GM18502 (cell line): ENCODE data around the gene SPATA25.

ENCODE experiments used
- ATAC-seq: cut with Tn5 transposase; IDR thresholded peaks from one replicate; pipeline ENCODE4 v1.9.1; 2021; ENCODE audit warnings: mild to moderate bottlenecking; ENCODE audit not compliant: unreplicated experiment, poor library complexity

SPATA25 gene

DNA sequence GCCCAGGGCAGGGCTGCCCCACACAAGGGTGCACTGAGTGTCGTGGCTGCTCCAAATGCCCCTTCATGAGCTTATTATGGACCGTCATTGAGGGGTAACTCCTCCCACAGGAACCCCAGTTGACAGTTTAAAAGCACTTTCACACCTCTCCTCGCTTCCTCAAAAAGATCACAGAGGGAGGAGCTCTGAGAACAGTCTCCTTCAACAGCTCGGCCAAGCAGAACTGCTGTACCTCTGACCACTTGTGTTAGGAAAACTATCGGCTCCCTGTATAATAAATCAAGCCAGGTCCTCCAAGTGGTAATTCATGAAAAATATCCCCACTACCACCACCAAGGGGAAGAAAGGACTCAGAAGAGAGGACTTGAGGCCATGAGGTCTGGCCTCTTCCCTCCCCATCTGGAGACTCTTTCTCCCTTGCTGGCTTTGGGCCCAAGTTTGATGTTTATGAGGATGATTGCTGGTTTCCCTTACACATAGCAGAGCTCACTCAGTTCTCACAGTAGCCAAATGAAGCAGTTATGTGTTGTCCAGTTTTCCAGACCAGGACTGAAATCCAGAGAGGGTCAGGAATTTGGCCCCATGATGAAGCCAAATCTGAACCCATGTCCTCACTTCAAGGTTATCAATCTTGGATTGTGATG is 45.1 kb downstream of the SPATA25 start:
- ATAC-seq: no peak

DNA sequence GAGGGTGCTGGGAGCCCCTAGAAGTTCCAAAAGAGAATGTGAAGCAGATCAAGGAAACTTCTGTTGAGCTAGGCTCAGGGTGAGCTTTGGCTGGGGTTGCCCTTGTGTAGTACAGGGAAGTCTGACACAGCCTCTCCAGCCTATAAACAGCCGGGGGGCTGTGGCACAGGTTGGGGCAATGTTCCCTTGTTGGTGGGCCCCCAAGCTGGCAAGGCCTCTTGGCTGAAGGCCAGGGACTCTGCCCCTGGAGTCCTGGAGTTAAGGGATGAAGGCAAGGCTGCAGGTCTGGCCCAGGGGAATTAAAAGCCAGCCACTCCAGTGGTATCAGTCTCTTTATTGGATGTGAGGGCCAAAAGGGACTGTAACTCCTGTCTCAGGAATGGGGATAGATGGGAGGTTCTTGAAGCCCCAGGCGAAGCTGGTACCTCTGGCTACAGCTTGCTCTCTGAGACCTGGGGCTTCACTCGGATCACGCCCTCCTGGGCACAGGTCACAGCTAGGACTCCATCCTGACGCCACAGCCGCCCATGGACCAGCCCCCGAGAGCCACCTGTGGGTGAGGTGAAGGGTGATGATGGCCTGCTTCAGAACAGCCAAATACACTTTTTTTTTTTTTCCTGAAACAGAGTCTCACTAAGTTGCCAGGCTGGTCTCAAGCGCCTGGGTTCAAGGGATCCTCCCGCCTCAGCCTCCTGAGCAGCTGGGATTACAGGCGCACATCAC is 45.9 kb downstream of the SPATA25 start:
- no peak for ATAC-seq

DNA sequence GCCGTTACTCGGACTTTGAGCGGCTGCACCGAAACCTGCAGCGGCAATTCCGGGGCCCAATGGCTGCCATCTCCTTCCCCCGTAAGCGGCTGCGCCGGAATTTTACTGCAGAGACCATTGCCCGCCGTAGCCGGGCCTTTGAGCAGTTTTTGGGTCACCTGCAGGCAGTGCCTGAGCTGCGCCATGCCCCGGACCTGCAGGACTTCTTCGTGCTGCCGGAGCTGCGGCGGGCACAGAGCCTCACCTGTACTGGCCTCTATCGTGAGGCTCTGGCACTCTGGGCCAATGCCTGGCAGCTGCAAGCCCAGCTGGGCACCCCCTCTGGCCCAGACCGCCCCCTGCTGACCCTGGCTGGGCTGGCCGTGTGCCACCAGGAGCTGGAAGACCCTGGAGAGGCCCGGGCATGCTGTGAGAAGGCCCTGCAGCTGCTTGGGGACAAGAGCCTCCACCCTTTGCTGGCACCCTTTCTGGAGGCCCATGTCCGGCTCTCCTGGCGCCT is 46.7 kb downstream of the SPATA25 start:
- ATAC-seq: no peak

DNA sequence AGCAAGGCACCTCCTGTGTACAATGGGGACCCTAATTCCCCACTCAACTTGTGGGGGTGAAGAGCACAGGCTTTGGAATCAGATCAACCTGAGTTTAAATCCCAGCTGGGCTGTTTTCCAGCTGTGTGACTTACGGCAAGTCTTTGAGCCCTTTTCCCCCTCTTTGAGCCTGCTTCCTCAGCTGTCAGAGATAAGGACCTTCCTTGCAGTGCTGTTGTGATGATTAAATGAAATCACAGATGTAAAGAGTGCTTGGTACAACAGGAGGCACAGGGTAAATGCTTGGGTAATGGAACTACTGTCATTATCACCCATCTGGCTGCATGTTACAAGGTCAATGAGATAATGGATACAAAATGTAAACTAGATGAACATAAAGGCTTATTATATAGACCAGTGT is 50.6 kb downstream of the SPATA25 start:
- ATAC-seq: no peak
